Left renal cortex interstitium (tissue), 4 donors: ENCODE measurements around the gene TMEM62. TPM values are rescaled to one million over a fixed set of nuclear protein-coding genes. Genes with fewer than 3 reads are reported as not detected.
"Not testable (repeated sequence)": the region's sequence is repeated elsewhere in the genome, so short reads cannot be mapped to it uniquely, and the experiment has no call there.

Experiments
- DNase-seq, 4 donors: peaks; one replicate each; pipeline ENCODE4 v3.0.0-alpha.2; 2013; ENCODE audit warnings: low read depth in 4 of 4, low spot score in 2 of 4, missing footprints in 1 of 4
- polyA plus RNA-seq, 4 donors: library from polyadenylated mRNA; unstranded; fragments of 120-200 nt; gene quantifications; one replicate each; pipeline ENCODE4 v1.2.1, GENCODE V29; 2013; ENCODE audit not compliant: insufficient read length in 4 of 4

The TMEM62 gene
- polyA plus RNA-seq, 4 donors = 15.8 to 17.7 (median 16.3) TPM

DNA sequence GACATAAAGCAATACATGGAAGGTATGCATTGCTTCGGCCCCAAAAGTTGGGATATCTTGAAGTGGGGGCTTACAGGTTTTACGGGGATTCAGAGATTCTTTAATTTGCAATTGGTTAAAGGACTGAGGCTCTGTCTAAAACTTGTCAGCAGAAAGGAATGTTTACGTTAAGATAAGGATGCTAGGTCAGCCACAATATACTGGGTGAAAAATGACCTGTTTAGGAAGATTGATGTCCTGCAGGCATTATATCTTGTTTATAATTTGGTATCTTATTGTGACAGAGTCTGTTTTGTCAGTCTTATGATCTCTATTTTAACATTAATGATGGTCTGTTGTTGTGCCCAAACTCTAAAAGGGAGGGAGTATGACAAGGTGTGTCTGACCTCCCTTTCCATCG lies 36.5 kb downstream of the TMEM62 start:
- DNase-seq = no peak

DNA sequence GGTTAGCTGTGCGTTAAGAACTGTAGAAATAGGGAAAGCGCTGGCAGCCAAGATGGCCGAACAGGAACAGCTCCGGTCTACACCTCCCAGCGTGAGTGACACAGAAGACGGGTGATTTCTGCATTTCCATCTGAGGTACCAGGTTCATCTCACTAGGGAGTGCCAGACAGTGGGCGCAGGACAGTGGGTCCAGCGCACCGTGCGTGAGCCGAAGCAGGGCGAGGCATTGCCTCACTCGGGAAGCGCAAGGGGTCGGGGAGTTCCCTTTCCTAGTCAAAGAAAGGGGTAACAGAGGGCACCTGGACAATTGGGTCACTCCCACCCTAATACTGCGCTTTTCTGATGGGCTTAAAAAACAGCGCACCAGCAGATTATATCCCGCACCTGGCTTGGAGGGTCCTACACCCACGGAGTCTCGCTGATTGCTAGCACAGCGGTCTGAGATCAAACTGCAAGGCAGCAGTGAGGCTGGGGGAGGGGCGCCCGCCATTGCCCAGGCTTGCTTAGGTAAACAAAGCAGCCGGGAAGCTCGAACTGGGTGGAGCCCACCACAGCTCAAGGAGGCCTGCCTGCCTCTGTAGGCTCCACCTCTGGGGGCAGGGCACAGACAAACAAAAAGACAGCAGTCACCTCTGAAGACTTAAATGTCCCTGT lies 42.4 kb downstream of the TMEM62 start:
- DNase-seq = not testable (repeated sequence)

GRCh38 chr15:43177147-43177546 lies 43.8 kb downstream of the TMEM62 start:
- DNase-seq = not testable (repeated sequence)

GRCh38 chr15:43183270-43183669 lies 49.9 kb downstream of the TMEM62 start:
- DNase-seq = no peak

GRCh38 chr15:43184407-43185124 lies 51.2 kb downstream of the TMEM62 start:
- no peak for DNase-seq

GRCh38 chr15:43185157-43186002 lies 52.0 kb downstream of the TMEM62 start, which contains the start of gene CCNDBP1:
Gene CCNDBP1 (plus strand): TSS chr15:43185403. CDS start chr15:43185499, 96 bp downstream.
- peak in 2 of 4 donors; percentile 41 to 58 for DNase-seq

GRCh38 chr15:43186003-43186353 lies 52.6 kb downstream of the TMEM62 start:
- DNase-seq = no peak

GRCh38 chr15:43187544-43188155 lies 54.3 kb downstream of the TMEM62 start:
- no peak for DNase-seq

- no peak for DNase-seq
Measured at GRCh38 chr15:43189296-43189695, 55.9 kb downstream of the TMEM62 start.

- DNase-seq = no peak
Measured at GRCh38 chr15:43190178-43190577, 56.8 kb downstream of the TMEM62 start.

GRCh38 chr15:43193710-43194109 lies 60.3 kb downstream of the TMEM62 start:
- DNase-seq = no peak

DNA sequence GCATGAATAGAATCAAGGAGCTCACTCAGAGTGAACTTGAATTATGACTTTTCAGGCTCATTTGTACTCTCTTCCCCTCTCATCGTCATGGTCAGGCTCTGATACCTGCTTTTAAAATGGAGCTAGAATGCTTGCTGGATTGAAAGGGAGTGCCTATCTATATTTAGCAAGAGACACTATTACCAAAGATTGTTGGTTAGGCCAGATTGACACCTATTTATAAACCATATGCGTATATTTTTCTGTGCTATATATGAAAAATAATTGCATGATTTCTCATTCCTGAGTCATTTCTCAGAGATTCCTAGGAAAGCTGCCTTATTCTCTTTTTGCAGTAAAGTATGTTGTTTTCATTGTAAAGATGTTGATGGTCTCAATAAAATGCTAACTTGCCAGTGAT lies 61.4 kb downstream of the TMEM62 start:
- DNase-seq = no peak

GRCh38 chr15:43196760-43197548 lies 63.6 kb downstream of the TMEM62 start:
- DNase-seq = no peak

GRCh38 chr15:43197773-43198172 lies 64.4 kb downstream of the TMEM62 start:
- not testable (repeated sequence) for DNase-seq

GRCh38 chr15:43198556-43198955 lies 65.2 kb downstream of the TMEM62 start:
- not testable (repeated sequence) for DNase-seq

DNA sequence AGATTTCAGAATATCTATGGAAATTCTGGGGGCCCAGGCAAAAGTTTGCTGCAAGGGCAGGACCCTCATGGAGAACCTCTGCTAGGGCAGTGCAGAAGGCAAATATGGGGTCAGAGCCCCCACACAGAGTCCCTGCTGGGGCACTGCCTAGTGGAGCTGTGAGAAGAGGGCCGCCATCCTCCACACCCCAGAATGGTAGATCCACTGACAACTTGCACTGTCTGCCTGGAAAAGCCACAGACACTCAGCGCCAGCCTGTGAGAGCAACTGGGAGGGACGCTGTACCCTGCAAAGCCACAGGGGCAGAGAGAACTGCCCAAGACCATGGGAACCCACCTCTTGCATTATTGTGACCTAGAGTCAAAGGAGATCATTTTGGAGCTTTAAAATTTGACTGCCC lies 65.6 kb downstream of the TMEM62 start:
- no peak for DNase-seq

GRCh38 chr15:43199945-43200488 lies 66.6 kb downstream of the TMEM62 start:
- no peak for DNase-seq

DNA sequence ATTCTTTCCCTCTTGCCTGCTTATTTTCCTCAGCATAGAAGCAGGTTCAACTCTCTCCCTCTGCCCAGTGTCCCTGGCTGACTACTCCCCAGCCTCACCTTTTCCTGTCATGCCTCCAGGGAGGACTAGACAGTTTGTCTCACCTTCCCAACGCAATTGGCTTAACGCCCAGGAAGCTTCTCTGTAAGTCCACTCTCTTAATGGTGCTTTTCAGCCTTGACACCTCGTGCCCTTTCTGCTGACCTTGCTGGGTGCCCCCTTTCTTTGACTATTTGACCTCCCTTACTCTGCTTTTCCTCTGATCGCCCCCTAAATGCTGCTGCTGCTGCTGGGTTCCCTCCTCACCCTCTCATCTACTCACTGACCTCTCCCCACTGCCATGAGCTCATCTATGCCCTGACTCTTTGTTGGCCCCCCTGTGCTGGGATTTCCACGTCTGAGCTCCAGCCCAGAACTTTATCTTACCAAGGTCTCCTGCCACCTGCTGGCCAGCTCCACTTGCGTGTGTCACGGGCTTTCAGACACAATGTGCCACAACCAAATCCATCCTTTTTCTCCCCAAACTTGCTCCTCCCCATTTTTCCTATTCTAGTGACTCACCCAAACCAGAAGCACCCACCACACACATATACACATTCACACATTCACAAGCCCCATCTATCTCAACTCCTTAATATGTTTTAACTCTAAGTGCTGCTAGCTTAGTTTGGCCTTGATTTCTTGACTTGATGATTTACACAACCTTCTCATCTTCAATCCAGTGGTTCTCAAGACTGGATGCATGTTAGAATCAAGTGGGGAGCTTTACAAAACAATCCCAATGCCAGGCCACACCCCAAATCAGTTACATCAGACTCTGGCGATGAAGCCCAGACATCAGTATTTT lies 70.9 kb downstream of the TMEM62 start:
- no peak for DNase-seq

DNA sequence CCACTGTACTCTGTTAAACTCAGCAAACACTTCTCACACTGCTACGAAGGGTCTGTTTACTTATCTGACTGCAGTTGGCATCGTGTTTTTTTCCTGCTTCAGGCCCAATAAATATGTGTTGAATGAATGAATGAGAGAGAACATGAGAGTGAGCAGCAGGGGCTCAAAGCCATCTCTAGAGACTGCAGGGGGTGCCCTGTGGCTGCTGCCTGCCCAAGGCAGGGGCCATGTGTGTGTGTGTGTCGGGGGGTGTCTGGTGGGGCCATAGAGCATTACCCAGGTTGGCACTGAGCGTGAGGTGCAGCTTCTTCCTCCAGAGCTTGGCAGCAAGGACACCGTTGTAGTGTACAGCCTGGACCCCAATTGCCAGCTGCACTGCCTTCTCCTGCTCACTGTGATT lies 72.7 kb downstream of the TMEM62 start:
- no peak for DNase-seq
